SK-N-MC (cell line): ENCODE data around the gene VSTM4.

Source experiments
- DNase-seq: peaks from one replicate; pipeline ENCODE4 v3.0.0-alpha.2; 2011; ENCODE audit warnings: low read depth, low spot score
- H3K27ac ChIP-seq: fragments of 200-600 bp; sonication (generic); 2 replicates; pipeline ENCODE4 v1.5.1; 2016; ENCODE audit warnings: mixed run types
- H3K36me3 ChIP-seq: fragments of 200-600 bp; sonication (generic); 2 replicates; pipeline ENCODE4 v1.6.1; 2017; ENCODE audit warnings: antibody characterized with exemption, low read length, mixed read lengths; ENCODE audit not compliant: insufficient read depth
- H3K4me3 ChIP-seq: fragments of 200-600 bp; sonication (generic); 2 replicates; pipeline ENCODE4 v1.5.1; 2016
- H3K9ac ChIP-seq: fragments of 200-600 bp; sonication (generic); 2 replicates; pipeline ENCODE4 v1.8.0; 2017; ENCODE audit warnings: mixed run types, mixed read lengths; ENCODE audit not compliant: insufficient read length
- H3K9me3 ChIP-seq: fragments of 200-600 bp; sonication (generic); 2 replicates; pipeline ENCODE4 v1.6.1; 2017; ENCODE audit warnings: low read depth, mild to moderate bottlenecking, antibody characterized with exemption, low read length, moderate library complexity, mixed read lengths
- EZH2 ChIP-seq: fragments of 200-600 bp; sonication (generic); IDR thresholded peaks from one replicate; pipeline ENCODE4 v1.6.1; 2017; ENCODE audit warnings: antibody characterized with exemption
- FOXP2 ChIP-seq: optimal IDR thresholded peaks from 2 replicates; pipeline ENCODE3; 2011; ENCODE audit warnings: mild to moderate bottlenecking, moderate library complexity; ENCODE audit not compliant: insufficient read depth; ENCODE audit errors: extremely low read length, control extremely low read depth
- POLR2AphosphoS5 ChIP-seq: IDR thresholded peaks from 2 replicates; pipeline ENCODE4 v1.6.1; 2012; ENCODE audit warnings: mild to moderate bottlenecking, low read depth, low read length, borderline replicate concordance

The VSTM4 gene

GRCh38 chr10:49129376-49129775 is 14.1 kb upstream of the VSTM4 start:
- DNase-seq, result no peak
- Histone ChIP-seq H3K27ac (no peak overlapping the region), H3K36me3 (no peaks in the 10 kb centered on the region), H3K9me3 (no peaks in the 10 kb centered on the region), H3K9ac (no peak overlapping the region), H3K4me3 (no peak overlapping the region)
- TF ChIP-seq FOXP2 (no peak), EZH2 (no peak), POLR2AphosphoS5 (no peak)

DNA sequence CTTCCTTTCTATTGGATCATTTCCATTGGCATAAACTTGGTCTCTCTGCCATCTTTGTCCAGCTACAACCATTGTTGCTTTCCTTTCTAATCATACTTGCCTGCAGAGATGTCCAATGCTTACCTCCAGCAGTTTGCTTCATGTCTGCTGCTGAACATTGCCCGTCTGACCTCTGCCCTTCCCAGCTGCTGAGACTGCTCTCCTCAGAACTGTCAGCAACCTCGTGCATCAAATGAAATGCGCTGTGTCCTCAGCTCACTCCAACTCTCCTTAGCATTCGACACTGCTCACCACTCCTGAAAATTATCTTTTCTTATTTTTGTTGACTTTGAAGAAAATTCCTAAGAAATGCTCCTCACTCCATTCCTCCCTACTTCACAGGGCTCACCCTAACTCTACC is 13.5 kb upstream of the VSTM4 start:
- TF ChIP-seq FOXP2, result no peak
- TF ChIP-seq POLR2AphosphoS5, result no peak
- no peak for TF ChIP-seq EZH2
- Histone ChIP-seq H3K9ac (no peak overlapping the region), H3K9me3 (no peaks in the 10 kb centered on the region), H3K4me3 (no peak overlapping the region), H3K36me3 (no peaks in the 10 kb centered on the region), H3K27ac (no peak overlapping the region)
- no peak for DNase-seq

GRCh38 chr10:49123981-49124950 is 8.9 kb upstream of the VSTM4 start:
- no peak for DNase-seq

DNA sequence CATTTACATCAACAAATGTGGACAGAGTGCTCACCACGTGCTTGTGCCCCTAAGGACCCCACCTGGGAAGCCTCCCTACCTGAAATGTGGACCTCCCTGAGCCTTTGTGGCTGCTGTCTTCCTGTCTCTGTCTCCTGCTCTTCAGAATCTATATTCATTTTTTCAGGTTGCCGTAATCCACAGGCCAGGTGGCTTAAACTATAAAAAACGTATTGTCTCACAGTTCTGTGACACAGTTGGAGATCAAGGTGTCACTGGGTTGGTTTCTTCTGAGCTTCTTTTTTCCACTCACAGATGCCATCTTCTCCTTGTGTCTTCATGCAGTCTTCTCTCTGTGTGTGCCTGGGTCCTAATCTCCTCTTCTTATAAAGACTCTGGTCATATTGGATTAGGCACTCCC is 5.6 kb upstream of the VSTM4 start:
- Histone ChIP-seq H3K9me3 (no peaks in the 10 kb centered on the region), H3K36me3 (no peaks in the 10 kb centered on the region), H3K27ac (no peak overlapping the region), H3K4me3 (no peak overlapping the region), H3K9ac (no peak overlapping the region)
- TF ChIP-seq POLR2AphosphoS5, result no peak
- TF ChIP-seq FOXP2, result no peak
- no peak for TF ChIP-seq EZH2
- no peak for DNase-seq

More at GRCh38 chr10:49123981-49124950, 8.9 kb upstream of the VSTM4 start:
- Histone ChIP-seq H3K36me3 (no peaks in the 10 kb centered on the region), H3K27ac (no peak overlapping the region), H3K4me3 (no peak overlapping the region), H3K9ac (no peak overlapping the region), H3K9me3 (no peaks in the 10 kb centered on the region)
- TF ChIP-seq FOXP2, result no peak
- TF ChIP-seq POLR2AphosphoS5, result no peak
- TF ChIP-seq EZH2, result no peak

- H3K9ac ChIP-seq, result no peak overlapping the region
- no peaks in the 10 kb centered on the region for H3K9me3 ChIP-seq
- TF ChIP-seq EZH2 (no peak), POLR2AphosphoS5 (no peak), FOXP2 (no peak)
- H3K36me3 ChIP-seq, result no peaks in the 10 kb centered on the region
- DNase-seq, result no peak
- H3K27ac ChIP-seq, result no peak overlapping the region
- H3K4me3 ChIP-seq, result no peak overlapping the region
These were observed 4.4 kb upstream of the VSTM4 start for GRCh38 chr10:49119746-49120145.

GRCh38 chr10:49118430-49119074 is 3.2 kb upstream of the VSTM4 start:
- Histone ChIP-seq H3K9me3 (no peaks in the 10 kb centered on the region), H3K27ac (no peak overlapping the region), H3K36me3 (no peaks in the 10 kb centered on the region), H3K4me3 (no peak overlapping the region), H3K9ac (no peak overlapping the region)
- no peak for DNase-seq
- no peak for TF ChIP-seq FOXP2
- no peak for TF ChIP-seq EZH2
- TF ChIP-seq POLR2AphosphoS5, result no peak

DNA sequence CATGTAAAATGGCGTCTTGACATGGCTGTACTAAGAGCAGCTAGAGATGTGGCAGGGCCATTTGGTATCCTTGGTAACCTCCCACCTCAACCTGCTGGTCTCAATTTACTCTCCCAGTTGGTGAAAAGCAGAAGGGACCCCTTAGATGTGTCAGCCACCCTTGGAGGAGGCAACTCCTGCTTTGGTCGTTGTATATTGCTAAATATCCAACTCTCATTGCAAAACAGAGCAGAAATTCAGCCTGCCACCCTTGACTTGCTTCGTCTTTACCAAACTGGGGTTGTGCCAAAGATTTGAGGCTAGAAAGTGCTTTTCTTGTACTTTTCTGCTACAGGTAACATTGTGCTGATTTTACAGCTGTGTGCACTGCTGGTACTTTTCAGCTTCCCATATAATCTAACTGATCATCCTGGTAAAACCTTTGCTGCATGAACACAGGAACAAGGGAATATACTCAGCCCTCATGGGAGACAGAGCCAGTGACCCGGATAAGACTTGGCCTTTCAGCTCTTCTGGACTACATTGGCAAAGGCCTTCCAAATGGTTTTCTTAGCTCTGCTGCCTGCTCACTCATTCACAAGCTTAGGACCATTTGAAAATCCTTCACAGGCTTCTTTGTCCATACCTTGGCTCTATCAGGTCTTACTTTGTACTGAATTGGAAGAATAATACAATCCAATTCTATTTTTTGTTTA is 2.2 kb upstream of the VSTM4 start:
- no peak overlapping the region for H3K4me3 ChIP-seq

DNA sequence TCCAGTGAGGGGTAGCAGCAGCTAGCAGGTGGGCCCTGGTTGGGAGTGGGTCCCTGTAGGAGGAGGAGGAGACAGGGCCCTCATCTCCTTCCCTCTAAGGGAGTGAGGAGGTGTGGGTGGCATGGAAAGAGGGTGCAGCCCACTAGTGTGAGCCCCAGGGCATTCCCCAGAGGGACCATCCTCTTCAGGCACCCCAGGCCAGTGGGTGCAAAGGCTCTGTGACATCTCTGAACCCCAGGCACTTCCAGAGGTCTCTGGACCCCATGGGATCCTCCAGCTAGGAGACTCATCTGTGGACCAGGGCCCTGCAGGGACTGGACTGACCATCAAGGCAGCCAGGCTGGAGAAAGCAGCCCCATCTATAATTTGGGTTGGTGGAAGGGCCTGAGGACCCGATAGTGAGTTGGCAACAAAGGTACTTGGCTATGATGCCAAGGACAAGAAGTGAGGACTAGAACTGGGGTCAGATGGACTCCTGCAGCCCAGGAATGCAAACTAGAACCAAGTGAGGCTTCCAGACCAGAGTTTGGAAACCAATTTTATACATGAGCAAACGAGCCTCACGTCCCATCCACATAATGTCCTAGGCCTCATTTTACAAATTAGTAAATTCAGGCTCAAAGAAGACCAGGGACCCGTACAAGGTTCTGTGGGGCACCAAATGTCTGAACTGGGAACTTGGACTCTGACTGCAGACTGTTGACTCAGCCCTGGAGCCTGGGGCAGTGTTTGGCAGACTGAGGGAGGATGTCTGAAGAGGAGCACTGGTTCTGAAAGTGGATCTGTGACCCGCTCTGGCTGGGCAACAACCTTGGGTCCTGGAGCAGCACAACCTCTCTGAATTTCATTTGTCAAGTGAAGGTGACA is 1.4 kb upstream of the VSTM4 start:
- Histone ChIP-seq H3K27ac (no peak overlapping the region), H3K4me3 (no peak overlapping the region), H3K9me3 (no peaks in the 10 kb centered on the region), H3K9ac (no peak overlapping the region), H3K36me3 (no peaks in the 10 kb centered on the region)
- no peak for DNase-seq
- TF ChIP-seq EZH2 (no peak), FOXP2 (no peak), POLR2AphosphoS5 (no peak)

More for the DNA sequence above, 2.2 kb upstream of the VSTM4 start:
- Histone ChIP-seq H3K36me3 (no peaks in the 10 kb centered on the region), H3K9ac (no peak overlapping the region), H3K27ac (no peak overlapping the region), H3K9me3 (no peaks in the 10 kb centered on the region)
- TF ChIP-seq EZH2, result no peak
- no peak for TF ChIP-seq POLR2AphosphoS5
- TF ChIP-seq FOXP2, result no peak
- no peak for DNase-seq
